GM12872 (cell line): Measurements from ENCODE around the gene FBLN1.

Experiments
- CTCF ChIP-seq: IDR thresholded peaks from 3 replicates; pipeline ENCODE4 v1.5.1; 2011; ENCODE audit warnings: low read depth, mild to moderate bottlenecking, low read length, moderate library complexity; ENCODE audit not compliant: insufficient read depth

Gene FBLN1

GRCh38 chr22:45526281-45526680, 23.6 kb downstream of the FBLN1 start:
- TF ChIP-seq CTCF: no peak

DNA sequence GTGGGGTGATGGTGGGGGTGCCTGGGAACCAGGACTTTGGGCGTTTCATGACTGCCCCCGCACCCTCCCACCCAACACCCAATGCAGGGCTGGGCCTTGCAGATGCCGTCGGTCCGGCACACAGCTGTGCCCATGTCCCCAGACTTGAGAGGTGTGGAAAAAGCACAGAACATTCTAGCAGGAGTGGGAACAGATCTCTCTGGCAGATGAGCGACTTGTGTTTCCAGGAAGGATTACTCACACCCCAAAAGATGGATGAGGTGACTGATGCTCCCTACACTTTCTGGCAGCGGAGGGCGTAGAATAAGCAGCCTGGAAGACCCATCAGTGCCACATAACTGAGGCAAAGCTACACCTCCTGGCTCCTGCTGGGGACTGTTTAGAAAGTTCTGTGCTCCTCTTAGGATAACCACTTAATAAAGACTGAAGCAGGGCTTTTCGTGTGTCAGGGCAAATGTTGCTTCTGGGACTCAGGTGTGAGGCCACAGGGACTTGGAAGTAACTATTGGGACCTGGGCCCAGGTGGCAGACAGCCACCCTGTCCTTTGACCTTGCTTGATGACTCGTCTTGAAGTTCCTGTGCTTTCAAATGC, 24.2 kb downstream of the FBLN1 start:
- TF ChIP-seq CTCF: no peak

GRCh38 chr22:45527456-45527855, 24.8 kb downstream of the FBLN1 start:
- no peak for TF ChIP-seq CTCF

DNA sequence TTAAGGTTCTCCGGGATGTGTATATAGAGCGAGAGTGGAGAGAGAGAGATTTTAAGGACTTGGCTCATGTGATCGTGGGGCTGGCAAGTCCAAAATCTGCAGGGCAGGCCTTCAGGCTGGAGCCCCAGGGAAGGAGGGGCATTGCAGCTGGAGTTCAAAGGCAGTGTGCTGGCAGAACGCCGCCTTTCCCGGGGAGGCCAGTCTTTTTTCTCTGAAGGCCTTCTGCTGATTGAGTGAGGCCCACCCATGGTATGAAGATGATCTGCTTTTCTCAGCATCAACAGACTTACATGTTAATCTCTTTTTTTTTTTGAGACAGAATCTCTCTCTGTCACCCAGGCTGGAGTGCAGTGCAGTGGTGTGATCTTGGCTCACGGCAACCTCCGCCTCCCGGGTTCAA, 25.4 kb downstream of the FBLN1 start:
- TF ChIP-seq CTCF: no peak

DNA sequence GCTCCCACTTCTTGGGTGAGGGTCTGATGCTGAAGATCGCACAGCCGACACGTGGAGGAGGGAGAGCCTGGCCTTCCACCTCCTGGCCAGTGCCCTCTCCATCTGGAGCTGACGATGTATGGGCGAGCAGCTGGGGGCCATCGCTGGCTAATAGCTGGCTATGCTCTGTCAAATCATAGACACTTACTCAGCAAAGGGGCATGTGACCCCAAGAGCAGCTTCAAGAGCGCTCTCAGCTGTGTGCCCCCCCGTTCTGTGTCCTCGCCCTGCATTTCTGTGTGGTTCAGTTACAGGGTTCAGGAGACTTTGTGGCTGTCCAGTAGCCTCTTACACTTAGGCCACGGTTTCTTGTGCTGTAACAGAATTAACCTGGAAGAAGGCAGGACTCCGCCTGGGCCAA, 26.4 kb downstream of the FBLN1 start:
- TF ChIP-seq CTCF: no peak

DNA sequence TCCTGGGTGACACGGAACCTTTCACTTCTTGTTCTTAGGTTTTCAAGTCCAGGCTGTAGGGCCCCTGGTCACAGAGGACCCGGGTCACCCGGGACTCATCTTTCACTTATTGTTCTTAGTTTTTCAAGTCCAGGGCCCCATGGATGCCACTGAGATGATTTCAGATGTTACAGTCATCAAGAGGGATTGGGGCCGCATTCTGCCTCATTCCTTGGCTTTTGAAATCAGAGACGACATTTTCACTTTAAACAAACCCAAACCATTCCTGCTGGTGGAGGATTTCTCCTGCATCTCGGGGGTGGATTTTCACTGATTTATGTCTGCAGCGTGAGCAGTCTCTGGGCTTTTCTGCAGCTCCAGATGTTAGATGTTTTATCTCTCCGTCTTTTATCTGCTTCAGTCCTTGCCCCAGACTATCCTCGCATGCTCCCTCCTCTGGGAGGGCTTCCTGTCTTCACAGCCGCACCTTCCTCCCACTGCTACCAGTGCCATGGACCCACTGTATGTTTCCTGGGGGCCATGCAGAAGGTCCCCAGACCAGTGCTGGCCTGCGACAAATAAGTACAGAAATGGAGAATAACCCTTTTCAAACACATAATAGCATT, 27.4 kb downstream of the FBLN1 start:
- TF ChIP-seq CTCF: no peak

DNA sequence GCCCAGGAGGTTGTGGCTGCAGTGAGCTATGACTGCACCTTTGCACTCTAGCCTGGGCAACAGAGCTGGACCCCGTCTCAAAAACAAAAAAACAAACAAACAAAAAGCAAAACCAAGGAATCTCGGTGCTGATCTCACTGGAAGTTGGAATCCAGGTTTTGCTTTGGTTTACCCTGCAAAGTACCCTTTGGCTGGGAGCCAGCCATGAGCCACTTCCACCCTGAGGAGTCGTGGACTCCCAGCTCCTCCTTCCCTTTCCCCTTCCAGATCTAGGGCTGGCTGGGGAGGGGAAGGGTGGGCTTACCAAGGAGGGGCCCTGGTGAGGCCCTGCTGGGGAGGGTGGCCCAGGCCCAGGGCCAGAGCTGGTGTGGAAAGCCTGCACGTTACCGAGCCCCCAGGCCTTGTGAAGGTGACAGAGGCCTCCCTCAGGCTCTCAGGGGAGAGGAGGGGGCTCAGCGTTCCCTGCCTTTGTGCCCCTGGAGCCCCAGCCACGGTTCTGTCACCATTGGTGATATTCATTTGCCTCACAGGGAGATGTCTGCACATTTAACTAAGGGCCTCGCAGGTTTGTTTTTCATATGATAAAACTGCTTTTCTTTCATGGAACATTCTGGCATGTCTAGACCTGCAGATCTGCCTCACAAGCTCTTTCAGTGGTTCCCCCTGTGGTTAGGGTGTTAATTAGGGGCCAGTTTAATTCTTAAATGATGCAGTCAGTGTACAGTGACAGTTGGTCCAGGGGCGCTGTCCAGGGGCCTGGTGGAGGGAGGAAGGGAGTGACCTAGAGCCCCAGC, 29.0 kb downstream of the FBLN1 start:
- TF ChIP-seq CTCF: no peak
